Endothelial cell of umbilical vein (primary cell): ENCODE data around the gene UPK3A.

Experiments used
- CTCF ChIP-seq, 2 donors: IDR thresholded peaks; 1 replicate in 1 of 2; 2 replicates in 1 of 2; pipeline ENCODE4 v1.5.1; 2011; ENCODE audit warnings: low read length in 2 of 2, mild to moderate bottlenecking in 2 of 2, moderate library complexity in 2 of 2, control low read depth in 1 of 2, inconsistent platforms in 1 of 2, low read depth in 1 of 2; ENCODE audit not compliant: insufficient read depth in 1 of 2; ENCODE audit errors: extremely low read depth in 1 of 2
- EZH2 ChIP-seq: IDR thresholded peaks from 2 replicates; pipeline ENCODE4 v1.6.1; 2012; ENCODE audit warnings: borderline replicate concordance, low read depth, mild to moderate bottlenecking, moderate library complexity, low read length, inconsistent platforms; ENCODE audit not compliant: severe bottlenecking
- GATA2 ChIP-seq: IDR thresholded peaks from 2 replicates; pipeline ENCODE4 v1.7.0; 2011; ENCODE audit warnings: low read depth, mild to moderate bottlenecking, moderate library complexity, mixed read lengths, low read length; ENCODE audit not compliant: insufficient read length, insufficient read depth
- MYC ChIP-seq: IDR thresholded peaks from one replicate; pipeline ENCODE4 v1.6.1; 2011; ENCODE audit warnings: mild to moderate bottlenecking, low read depth, low read length
- POLR2A ChIP-seq: IDR thresholded peaks from 2 replicates; pipeline ENCODE4 v1.6.1; 2012; ENCODE audit warnings: low read depth, mild to moderate bottlenecking, control low read depth, low read length

GRCh38 chr22:45278125-45278524 lies 6.6 kb upstream of the UPK3A start:
- TF ChIP-seq CTCF (IDR thresholded peaks at IDR 0.05; ENCODE audit: extremely low read depth in 1 of 2, insufficient read depth in 1 of 2, low read depth in 1 of 2, low read length in 2 of 2) (no peak), MYC (no peak), POLR2A (no peak), GATA2 (no peak), EZH2 (no peak)
